NB4 (cell line): ENCODE data around the gene ZPR1.

Experiments used
- DNase-seq: peaks from one replicate; pipeline ENCODE4 v3.0.0; 2010; ENCODE audit warnings: low read depth
- H3K4me3 ChIP-seq: one replicate; pipeline ENCODE4 v1.5.1; 2011; ENCODE audit warnings: mild to moderate bottlenecking, low read depth, low read length, moderate library complexity
- CTCF ChIP-seq: IDR thresholded peaks from one replicate; pipeline ENCODE4 v1.5.1; 2012; ENCODE audit warnings: low read depth, low read length
- MAX ChIP-seq: IDR thresholded peaks from 2 replicates; pipeline ENCODE4 v1.6.1; 2011; ENCODE audit warnings: low read depth, low read length
- MYC ChIP-seq: IDR thresholded peaks from 2 replicates; pipeline ENCODE4 v1.6.1; 2011; ENCODE audit warnings: low read depth, low read length
- POLR2A ChIP-seq: IDR thresholded peaks from 2 replicates; pipeline ENCODE4 v1.6.1; 2011; ENCODE audit warnings: mild to moderate bottlenecking; ENCODE audit not compliant: insufficient read length; ENCODE audit errors: extremely low read depth

The ZPR1 gene

GRCh38 chr11:116750070-116750718 is 37.6 kb downstream of the ZPR1 start:
- peak; percentile 21 for DNase-seq
- H3K4me3 ChIP-seq, result no peak overlapping the region
- TF ChIP-seq MYC, result no peak
- no peak for TF ChIP-seq MAX
- no peak for TF ChIP-seq CTCF
- TF ChIP-seq POLR2A, result no peak

- no peak overlapping the region for H3K4me3 ChIP-seq
- no peak for DNase-seq
- TF ChIP-seq MAX, result no peak
- no peak for TF ChIP-seq MYC
- no peak for TF ChIP-seq POLR2A
- TF ChIP-seq CTCF, result no peak
Observed at GRCh38 chr11:116742104-116742503, 45.7 kb downstream of the ZPR1 start.

- no peak for TF ChIP-seq MAX
- TF ChIP-seq CTCF, result no peak
- H3K4me3 ChIP-seq, result no peak overlapping the region
- DNase-seq, result no peak
Observed at GRCh38 chr11:116740741-116741140, 47.1 kb downstream of the ZPR1 start.

- no peak overlapping the region for H3K4me3 ChIP-seq
- DNase-seq, result no peak
- TF ChIP-seq MAX, result no peak
- TF ChIP-seq POLR2A, result no peak
- TF ChIP-seq MYC, result no peak
- TF ChIP-seq CTCF, result no peak
Observed at GRCh38 chr11:116738975-116739374, 48.8 kb downstream of the ZPR1 start.

GRCh38 chr11:116736763-116737162 is 51.1 kb downstream of the ZPR1 start:
- peak; percentile 34 for DNase-seq
- H3K4me3 ChIP-seq, result no peak overlapping the region
- peak; percentile 11 for TF ChIP-seq CTCF
- no peak for TF ChIP-seq MYC

GRCh38 chr11:116733969-116734508 is 53.8 kb downstream of the ZPR1 start:
- DNase-seq, result peak; percentile 25
- no peak overlapping the region for H3K4me3 ChIP-seq
- no peak for TF ChIP-seq CTCF
- no peak for TF ChIP-seq MYC
- TF ChIP-seq MAX, result no peak
- no peak for TF ChIP-seq POLR2A
